Body of pancreas (tissue), 4 donors: ENCODE data around the gene DGKA.

Source experiments
- CTCF ChIP-seq, 7 experiments: fragments of 450-650 bp in 4 of 7; fragments of 200-600 bp in 3 of 7; sonication (generic) in 3 of 7; IDR thresholded peaks; one replicate each; pipeline ENCODE4 v1.5.1; 2016 to 2019; ENCODE audit warnings: antibody characterized with exemption in 7 of 7
- POLR2A ChIP-seq, 3 donors: fragments of 450-650 bp; IDR thresholded peaks; one replicate each; pipeline ENCODE4 v1.6.1; 2016; ENCODE audit warnings: antibody characterized with exemption in 3 of 3, mild to moderate bottlenecking in 2 of 3

GRCh38 chr12:55938826-55939501 is 8.0 kb downstream of the DGKA start:
- TF ChIP-seq CTCF (IDR thresholded peaks at IDR 0.05): no peak
- no peak for TF ChIP-seq POLR2A (IDR thresholded peaks at IDR 0.05)
